Activated T-cell treated with anti-CD3 and anti-CD28 coated beads for 1 hour (primary cell): ENCODE results near the gene MTHFR.

Experiments used
- DNase-seq: peaks from one replicate; pipeline ENCODE4 v3.0.0-alpha.2; 2020; ENCODE audit warnings: low read depth

The MTHFR gene

DNA sequence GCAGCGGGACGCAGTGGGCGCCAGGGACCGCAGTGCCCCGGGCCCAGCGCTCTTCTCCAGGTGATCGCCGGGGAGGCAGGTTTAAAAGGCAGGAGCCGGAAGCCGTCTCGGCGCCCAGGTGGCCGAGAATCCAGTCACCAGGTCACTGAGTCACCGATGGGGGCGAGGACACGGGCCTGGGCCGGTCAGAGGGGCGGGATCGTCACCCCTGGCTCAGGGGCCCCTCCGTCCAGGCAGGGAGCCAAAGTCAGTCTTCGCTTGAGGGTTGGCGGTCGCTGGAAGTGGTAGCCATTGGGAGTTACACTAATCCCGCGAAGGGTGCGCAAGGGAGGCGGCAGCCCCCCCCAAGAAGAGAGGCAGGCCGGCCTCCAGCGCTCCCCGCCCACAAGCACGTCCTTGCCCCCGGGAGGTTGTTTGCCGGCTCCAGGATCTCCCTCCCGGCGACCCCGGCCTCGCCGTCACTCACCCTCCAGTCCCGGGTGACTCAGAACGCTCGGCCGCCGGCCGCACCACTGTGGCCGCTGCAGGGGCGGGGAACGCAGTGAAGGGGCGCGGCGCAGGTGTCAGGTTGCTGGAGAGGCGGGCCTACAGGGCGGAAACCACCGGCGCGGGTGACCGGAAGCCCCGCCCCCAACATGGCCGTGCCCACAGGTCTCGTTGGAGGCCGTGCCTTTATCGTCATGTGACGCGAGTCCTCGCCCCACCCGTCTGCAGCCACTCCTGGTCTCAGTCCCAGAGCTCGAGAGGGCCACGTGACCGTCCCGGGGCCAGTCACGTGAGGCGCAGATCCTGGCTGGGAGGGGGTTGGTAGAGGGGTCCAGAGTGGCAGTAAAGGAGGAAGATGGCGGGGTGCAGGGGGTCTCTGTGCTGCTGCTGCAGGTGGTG lies at the start of gene MTHFR, which contains the start of gene CLCN6:
Gene MTHFR (minus strand): TSS at position 543 of the 885 bp plus-strand sequence. CDS start 2,848 bp downstream, outside the sequence.
Gene CLCN6 (plus strand): TSS at position 770 of the 885 bp plus-strand sequence. CDS start 72 bp downstream, at position 842.
- peak; percentile 94 for DNase-seq

DNA sequence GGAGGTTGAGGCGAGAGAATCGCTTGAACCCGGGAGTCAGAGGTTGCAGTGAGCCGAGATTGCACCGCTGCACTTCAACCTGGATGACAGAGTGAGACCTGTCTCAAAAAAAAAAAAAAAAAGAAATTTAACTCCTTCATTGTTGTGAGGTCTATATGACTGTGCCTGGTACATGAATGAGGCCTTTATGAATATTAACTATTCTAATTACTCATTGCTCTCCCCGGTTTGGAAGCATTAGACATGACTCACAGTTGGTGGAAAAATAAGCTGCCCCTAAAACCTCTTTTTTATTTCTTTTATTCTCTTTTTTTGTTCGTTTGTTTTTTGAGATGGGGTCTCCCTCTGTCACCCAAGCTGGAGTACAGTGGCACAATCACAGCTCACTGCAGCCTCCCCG lies 49.7 kb upstream of the MTHFR start:
- DNase-seq = no peak

DNA sequence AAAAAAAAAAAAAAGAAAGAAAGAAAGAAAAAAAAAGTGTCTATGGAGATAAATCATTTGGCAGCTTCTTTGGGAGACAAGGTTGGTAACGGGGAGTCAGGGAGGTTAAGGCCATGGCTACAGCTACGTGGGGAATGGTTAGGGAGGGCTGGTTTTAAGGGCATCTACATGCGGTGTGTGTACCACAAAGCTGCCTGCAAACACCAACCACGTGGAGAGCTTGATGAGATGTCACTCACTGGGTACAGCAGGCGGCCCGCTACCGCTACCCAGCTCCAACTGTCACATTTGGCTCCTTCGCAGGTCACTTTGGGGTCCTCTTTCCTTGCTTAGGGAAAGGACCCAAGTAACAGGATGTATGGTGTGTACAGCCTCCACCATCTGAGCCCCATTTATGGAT lies 48.8 kb upstream of the MTHFR start:
- DNase-seq = no peak

GRCh38 chr1:11851180-11851579 lies 45.4 kb upstream of the MTHFR start:
- DNase-seq = no peak

DNA sequence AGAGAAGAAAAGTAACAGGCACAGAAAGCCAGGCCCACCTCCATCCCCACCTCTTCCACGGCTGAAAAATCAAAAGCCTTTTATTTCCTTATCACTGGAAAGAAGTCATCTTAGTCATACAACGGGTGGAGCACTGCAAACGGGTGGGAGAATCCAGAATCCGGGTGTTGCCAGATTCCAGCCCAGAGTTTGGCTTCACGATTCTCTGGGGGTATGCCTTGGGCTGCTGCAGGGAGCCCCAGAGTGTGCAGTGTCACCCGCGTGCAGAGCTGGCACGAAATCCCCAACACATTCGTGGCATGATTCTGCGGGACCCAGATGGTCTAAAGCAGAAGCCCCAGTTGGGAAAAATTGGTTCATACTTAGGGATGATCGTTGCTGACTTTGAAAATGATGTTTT lies 44.4 kb upstream of the MTHFR start:
- no peak for DNase-seq

DNA sequence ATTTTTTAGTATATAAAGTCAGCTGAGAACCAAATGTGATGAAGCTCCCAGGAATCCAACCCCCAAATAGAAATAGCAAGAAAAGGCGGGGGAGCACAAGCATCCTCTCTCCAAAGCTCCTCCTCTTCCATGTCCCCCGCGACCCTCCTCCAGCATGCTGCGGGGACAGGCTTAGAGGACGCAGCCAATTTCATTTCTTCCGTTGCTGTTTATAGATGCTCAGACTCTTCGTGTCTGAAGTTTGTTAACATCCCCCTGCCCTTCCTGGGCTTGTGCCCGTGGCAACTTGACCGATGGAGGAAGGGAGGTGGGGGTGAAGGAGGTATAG lies 42.6 kb upstream of the MTHFR start:
- no peak for DNase-seq

- DNase-seq = no peak
These were observed 42.1 kb upstream of the MTHFR start, which contains the start of gene NPPA for GRCh38 chr1:11847667-11848372. Gene NPPA (minus strand): TSS chr1:11847783. CDS start chr1:11847684, 99 bp downstream.

GRCh38 chr1:11845641-11846335 lies 40.0 kb upstream of the MTHFR start:
- DNase-seq = no peak

DNA sequence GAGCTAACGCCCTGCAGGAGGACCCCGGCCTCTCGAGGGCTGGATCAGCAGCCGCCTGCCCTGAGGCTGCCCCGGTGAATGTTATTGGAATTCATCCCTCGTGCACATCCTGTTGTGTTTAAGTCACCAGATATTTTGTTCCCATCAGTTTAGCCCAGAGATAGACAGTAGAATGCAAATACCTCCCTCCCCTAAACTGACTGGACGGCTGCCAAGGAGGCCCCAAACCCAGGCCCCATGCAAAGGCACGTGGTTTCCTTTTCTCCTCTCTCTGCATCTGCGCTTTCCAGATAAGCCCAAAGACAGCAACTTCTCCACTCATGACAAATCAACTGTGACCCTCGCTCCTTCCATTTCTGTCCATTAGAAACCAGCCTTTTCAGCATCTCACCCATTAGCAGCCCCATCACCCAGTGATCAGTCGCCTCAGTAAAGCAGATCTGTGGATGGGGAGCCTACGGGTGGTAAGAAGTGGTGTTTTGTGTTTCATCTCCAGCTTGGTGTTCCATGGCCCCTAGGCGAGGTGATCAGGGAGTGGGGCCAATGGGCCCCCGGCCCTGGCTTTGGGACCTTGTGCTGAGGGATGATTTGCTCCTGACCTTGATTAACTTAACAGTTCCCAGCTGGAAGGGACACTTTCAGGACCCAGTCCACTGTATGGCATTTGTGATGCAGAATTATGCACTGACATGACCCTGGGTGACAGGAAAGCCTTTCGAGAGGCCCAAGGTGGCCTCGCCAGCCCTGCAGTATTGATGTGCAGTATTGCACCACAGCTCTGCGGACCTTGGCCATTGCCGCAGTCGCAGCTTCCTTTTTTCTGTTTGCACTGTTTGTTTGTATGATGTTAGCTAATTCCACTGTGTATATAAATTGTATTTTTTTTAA lies 36.6 kb upstream of the MTHFR start:
- no peak for DNase-seq

GRCh38 chr1:11841245-11842153 lies 35.7 kb upstream of the MTHFR start:
- no peak for DNase-seq

DNA sequence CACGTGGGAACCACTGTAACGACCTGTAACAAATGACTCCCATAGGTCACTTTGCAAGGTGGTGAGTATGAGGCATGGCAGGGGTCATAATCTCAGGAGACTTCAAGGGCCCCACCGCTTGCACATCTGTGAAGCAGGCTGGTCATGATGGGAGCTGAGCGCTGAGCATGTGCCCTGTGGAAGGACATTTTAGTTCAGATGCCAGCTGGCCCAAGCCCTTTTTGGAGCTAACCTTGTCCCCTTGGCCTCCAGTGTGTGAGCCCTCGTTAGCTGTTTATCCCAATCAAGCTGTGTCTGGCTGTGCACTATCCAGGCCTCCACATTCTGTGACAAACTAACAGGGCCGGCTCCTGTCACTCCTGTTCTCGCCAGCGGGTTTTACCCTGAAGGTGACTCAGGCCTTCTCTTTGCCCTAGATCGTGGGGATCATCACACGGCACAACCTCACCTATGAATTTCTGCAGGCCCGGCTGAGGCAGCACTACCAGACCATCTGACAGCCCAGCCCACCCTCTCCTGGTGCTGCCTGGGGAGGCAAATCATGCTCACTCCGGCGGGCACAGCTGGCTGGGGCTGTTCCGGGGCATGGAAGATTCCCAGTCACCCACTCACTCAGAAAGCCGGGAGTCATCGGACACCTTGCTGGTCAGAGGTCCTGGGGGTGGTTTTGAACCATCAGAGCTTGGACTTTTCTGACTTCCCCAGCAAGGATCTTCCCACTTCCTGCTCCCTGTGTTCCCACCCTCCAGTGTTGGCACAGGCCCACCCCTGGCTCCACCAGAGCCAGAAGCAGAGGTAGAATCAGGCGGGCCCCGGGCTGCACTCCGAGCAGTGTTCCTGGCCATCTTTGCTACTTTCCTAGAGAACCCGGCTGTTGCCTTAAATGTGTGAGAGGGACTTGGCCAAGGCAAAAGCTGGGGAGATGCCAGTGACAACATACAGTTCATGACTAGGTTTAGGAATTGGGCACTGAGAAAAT lies 34.3 kb upstream of the MTHFR start:
- no peak for DNase-seq

GRCh38 chr1:11838349-11839272 lies 32.8 kb upstream of the MTHFR start:
- peak; percentile 65 for DNase-seq

DNA sequence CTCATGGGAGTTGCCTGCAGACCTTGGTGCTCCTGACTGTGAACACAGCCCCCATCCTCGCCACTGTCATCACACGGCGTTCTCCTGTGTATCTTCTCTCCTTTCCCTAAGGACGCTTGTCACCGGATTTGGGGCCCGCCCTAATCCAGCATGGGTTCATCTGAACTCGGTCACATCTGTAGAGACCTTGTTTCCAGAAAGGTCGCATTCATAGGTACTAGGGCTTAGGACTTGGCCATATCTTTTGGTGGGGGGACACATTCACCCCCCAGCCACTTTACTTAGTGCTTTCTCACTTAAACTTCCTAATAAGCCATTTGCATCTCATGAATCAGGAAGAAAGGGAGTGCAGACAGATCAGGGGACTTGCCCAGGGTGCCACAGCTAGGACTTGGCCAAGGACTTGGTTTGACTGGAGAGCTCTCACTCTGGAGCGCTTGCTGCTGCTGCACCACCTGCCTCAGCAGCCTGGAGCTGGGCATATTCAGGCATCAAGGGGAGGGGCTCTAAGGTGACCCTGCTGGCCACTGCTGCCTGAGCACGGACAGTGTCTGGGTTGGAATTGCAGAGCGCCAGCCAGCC lies 32.1 kb upstream of the MTHFR start:
- no peak for DNase-seq

GRCh38 chr1:11836955-11837766 lies 31.4 kb upstream of the MTHFR start:
- DNase-seq = no peak

DNA sequence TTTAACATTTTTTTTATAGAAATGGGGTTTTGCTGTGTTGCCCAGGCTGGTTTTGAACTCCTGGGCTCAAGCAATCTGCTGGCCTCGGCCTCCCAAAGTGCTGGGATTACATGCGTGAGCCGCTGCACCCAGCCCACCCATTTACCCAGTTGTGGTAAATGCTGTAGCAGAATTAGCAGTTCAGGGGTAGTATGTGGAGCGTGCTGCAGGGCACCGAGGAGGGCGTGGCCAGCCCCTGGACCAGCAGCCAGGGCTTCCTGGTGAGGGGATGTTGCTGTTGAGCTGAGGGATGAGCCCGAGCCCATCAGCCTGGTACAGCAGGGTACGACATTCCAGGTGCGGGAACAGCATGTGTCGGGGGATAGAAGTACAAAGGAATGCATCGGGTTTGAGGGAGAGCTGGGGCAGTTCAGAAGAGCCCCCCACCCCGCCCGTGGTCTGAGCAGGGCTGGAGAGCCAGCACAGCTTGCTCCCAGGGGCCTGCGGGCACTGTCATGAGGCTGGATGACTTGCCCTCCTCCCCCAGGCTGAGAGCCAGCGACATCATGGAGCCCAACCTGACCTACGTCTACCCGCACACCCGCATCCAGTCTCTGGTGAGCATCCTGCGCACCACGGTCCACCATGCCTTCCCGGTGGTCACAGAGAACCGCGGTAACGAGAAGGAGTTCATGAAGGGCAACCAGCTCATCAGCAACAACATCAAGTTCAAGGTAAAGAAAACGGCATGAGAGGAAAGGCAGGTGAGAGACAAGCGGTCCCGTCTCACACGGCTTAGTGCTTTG lies 29.9 kb upstream of the MTHFR start:
- DNase-seq = no peak

DNA sequence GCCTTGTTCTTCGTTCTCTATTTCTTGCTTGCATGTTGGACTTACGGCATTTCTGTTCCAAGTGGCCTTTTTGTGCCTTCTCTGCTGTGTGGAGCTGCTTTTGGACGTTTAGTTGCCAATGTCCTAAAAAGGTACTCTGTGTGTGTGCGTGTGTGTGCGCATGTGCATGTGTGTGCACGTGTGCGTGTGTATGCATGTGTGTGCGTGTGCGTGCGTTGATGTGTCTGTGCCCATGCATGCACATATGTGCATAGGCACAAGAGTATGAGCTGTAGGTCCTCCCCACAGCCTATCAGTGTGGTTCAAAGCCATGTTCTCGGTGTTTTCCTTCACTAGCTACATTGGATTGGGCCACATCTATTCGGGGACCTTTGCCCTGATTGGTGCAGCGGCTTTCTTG lies 28.1 kb upstream of the MTHFR start:
- no peak for DNase-seq
